ENCODE measurements around the gene SIMC1. TPM values are rescaled to one million over a fixed set of nuclear protein-coding genes. Genes with fewer than 3 reads are reported as not detected.
"Not testable (repeated sequence)": the region's sequence is repeated elsewhere in the genome, so short reads cannot be mapped to it uniquely, and the experiment has no call there.

Gene SIMC1
- total RNA-seq, 1 experiment from 2014 or later = 19.2 TPM

DNA sequence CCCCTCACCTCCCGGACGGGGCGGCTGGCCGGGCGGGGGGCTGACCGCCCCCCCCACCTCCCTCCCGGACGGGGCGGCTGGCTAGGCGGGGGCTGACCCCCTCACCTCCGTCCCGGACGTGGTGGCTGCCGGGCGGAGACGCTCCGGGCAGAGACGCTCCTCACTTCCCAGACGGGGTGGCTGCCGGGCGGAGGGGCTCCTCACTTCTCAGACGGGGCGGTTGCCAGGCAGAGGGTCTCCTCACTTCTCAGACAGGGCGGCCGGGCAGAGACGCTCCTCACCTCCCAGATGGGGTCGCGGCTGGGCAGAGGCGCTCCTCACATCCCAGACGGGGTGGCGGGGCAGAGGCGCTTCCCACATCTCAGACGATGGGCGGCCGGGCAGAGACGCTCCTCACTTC, 13.9 kb downstream of the SIMC1 start:
- not testable (repeated sequence) for BruUV-seq (replicated peaks); ATAC-seq

GRCh38 chr5:176253370-176254065, 15.3 kb downstream of the SIMC1 start:
- in situ Hi-C loops (cut with HindIII; ENCODE audit: low pct_unique_long_range_greater_than_20kb, low sequenced_read_pairs); DNase-seq (ENCODE audit: low read depth, low spot score); H3K27me3 ChIP-seq (ENCODE audit: control insufficient read depth, insufficient read depth, low read length); H3K36me3 ChIP-seq (ENCODE audit: control insufficient read depth, insufficient read depth, low read length); ATAC-seq; H3K9me3 ChIP-seq (ENCODE audit: control insufficient read depth, insufficient read depth, low read depth, low read length); POLR2A ChIA-PET; CTCF ChIA-PET; H3K4me3 ChIP-seq (ENCODE audit: low read depth in 2 of 2, low read length in 2 of 2); H3K27ac ChIP-seq (ENCODE audit: low read length); H3K4me1 ChIP-seq (ENCODE audit: control insufficient read depth, insufficient read depth, low read length); intact Hi-C loops (cut with micrococcal nuclease; ENCODE audit: unreplicated experiment); BruUV-seq (replicated peaks): not testable (repeated sequence)

More for the DNA sequence above, 13.9 kb downstream of the SIMC1 start:
- H3K4me1 ChIP-seq (ENCODE audit: control insufficient read depth, insufficient read depth, low read length); H3K27ac ChIP-seq (ENCODE audit: low read length); intact Hi-C loops (cut with micrococcal nuclease; ENCODE audit: unreplicated experiment); CTCF ChIA-PET; DNase-seq (ENCODE audit: low read depth, low spot score); H3K27me3 ChIP-seq (ENCODE audit: control insufficient read depth, insufficient read depth, low read length); in situ Hi-C loops (cut with HindIII; ENCODE audit: low pct_unique_long_range_greater_than_20kb, low sequenced_read_pairs); H3K4me3 ChIP-seq (ENCODE audit: low read depth in 2 of 2, low read length in 2 of 2); H3K36me3 ChIP-seq (ENCODE audit: control insufficient read depth, insufficient read depth, low read length); H3K9me3 ChIP-seq (ENCODE audit: control insufficient read depth, insufficient read depth, low read depth, low read length): not testable (repeated sequence)
- POLR2A ChIA-PET = interaction anchor here (0.7 kb wide), 1 partner anchor 92 kb away, joined by 4 read pairs; no protein-coding TSS in a partner anchor

- DNase-seq (ENCODE audit: low read depth, low spot score); H3K4me3 ChIP-seq (ENCODE audit: low read depth in 2 of 2, low read length in 2 of 2); POLR2A ChIA-PET; BruUV-seq (replicated peaks); H3K27me3 ChIP-seq (ENCODE audit: control insufficient read depth, insufficient read depth, low read length); in situ Hi-C loops (cut with HindIII; ENCODE audit: low pct_unique_long_range_greater_than_20kb, low sequenced_read_pairs); CTCF ChIA-PET; H3K27ac ChIP-seq (ENCODE audit: low read length); H3K9me3 ChIP-seq (ENCODE audit: control insufficient read depth, insufficient read depth, low read depth, low read length); H3K36me3 ChIP-seq (ENCODE audit: control insufficient read depth, insufficient read depth, low read length); H3K4me1 ChIP-seq (ENCODE audit: control insufficient read depth, insufficient read depth, low read length); intact Hi-C loops (cut with micrococcal nuclease; ENCODE audit: unreplicated experiment): not testable (repeated sequence)
- ATAC-seq = peak; percentile 74; the same call in 1 of the 2 replicates
Measured at GRCh38 chr5:176254066-176254393, 15.8 kb downstream of the SIMC1 start.

DNA sequence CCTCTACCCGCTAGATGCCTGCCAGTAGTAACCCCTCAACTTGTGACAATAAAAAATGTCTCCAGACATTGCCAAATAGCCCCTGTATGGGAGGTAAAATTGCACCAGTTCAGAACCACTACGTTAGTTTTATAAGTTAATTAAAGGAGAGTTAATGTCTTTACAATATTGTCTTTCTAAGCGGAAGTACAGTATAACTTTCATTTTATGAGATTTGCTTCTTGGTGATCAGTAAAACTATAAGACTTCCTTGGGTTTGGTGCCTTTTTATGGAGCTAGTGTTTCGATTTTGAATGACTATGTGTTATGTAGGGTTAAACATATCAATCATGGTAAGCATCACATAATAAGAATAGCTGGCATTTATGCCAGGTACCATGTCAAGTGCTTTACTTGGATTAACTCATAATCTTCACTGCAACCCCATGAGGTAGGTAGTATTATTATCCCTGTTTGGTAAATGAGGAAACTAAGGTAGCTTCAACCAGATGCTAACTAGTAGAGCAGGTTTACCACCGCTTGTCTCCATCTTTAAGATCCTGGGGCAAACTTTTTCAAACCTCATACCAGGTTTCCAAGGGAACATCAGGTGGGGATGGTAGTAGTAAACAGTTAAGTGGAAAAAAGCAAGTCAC, 19.8 kb downstream of the SIMC1 start:
- intact Hi-C loops (cut with micrococcal nuclease; ENCODE audit: unreplicated experiment); H3K36me3 ChIP-seq (ENCODE audit: control insufficient read depth, insufficient read depth, low read length); H3K27me3 ChIP-seq (ENCODE audit: control insufficient read depth, insufficient read depth, low read length); POLR2A ChIA-PET; ATAC-seq; H3K27ac ChIP-seq (ENCODE audit: low read length); H3K4me3 ChIP-seq (ENCODE audit: low read depth in 2 of 2, low read length in 2 of 2); in situ Hi-C loops (cut with HindIII; ENCODE audit: low pct_unique_long_range_greater_than_20kb, low sequenced_read_pairs); CTCF ChIA-PET; BruUV-seq (replicated peaks); H3K4me1 ChIP-seq (ENCODE audit: control insufficient read depth, insufficient read depth, low read length); H3K9me3 ChIP-seq (ENCODE audit: control insufficient read depth, insufficient read depth, low read depth, low read length); DNase-seq (ENCODE audit: low read depth, low spot score): not testable (repeated sequence)

- H3K4me3 ChIP-seq (ENCODE audit: low read depth in 2 of 2, low read length in 2 of 2); POLR2A ChIA-PET; ATAC-seq; in situ Hi-C loops (cut with HindIII; ENCODE audit: low pct_unique_long_range_greater_than_20kb, low sequenced_read_pairs); DNase-seq (ENCODE audit: low read depth, low spot score); H3K27ac ChIP-seq (ENCODE audit: low read length); H3K27me3 ChIP-seq (ENCODE audit: control insufficient read depth, insufficient read depth, low read length); H3K36me3 ChIP-seq (ENCODE audit: control insufficient read depth, insufficient read depth, low read length); H3K4me1 ChIP-seq (ENCODE audit: control insufficient read depth, insufficient read depth, low read length); H3K9me3 ChIP-seq (ENCODE audit: control insufficient read depth, insufficient read depth, low read depth, low read length); CTCF ChIA-PET; BruUV-seq (replicated peaks); intact Hi-C loops (cut with micrococcal nuclease; ENCODE audit: unreplicated experiment): not testable (repeated sequence)
Measured at GRCh38 chr5:176260682-176261081, 22.5 kb downstream of the SIMC1 start.

DNA sequence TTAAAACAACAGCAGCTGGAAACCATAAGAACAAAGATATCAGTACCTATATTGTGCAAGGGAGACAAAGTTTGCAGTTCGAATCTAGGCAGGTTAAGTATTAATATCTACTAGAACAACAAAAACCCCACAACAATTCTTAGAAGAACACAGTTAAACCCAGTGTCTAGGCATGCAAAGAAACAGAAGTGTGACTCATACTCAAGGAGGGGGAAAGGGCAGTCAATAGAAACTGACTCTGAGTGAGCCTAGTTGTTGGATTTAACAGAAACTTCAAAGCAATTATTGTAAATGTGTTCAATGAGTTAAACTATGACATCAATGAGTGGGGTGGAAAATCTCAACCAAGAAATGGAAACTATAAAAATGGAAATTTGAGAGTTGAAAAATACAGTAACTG, 28.2 kb downstream of the SIMC1 start:
- BruUV-seq (replicated peaks); CTCF ChIA-PET; POLR2A ChIA-PET; intact Hi-C loops (cut with micrococcal nuclease; ENCODE audit: unreplicated experiment); in situ Hi-C loops (cut with HindIII; ENCODE audit: low pct_unique_long_range_greater_than_20kb, low sequenced_read_pairs); H3K4me1 ChIP-seq (ENCODE audit: control insufficient read depth, insufficient read depth, low read length); H3K27ac ChIP-seq (ENCODE audit: low read length); H3K9me3 ChIP-seq (ENCODE audit: control insufficient read depth, insufficient read depth, low read depth, low read length); DNase-seq (ENCODE audit: low read depth, low spot score); H3K4me3 ChIP-seq (ENCODE audit: low read depth in 2 of 2, low read length in 2 of 2); H3K27me3 ChIP-seq (ENCODE audit: control insufficient read depth, insufficient read depth, low read length); H3K36me3 ChIP-seq (ENCODE audit: control insufficient read depth, insufficient read depth, low read length); ATAC-seq: not testable (repeated sequence)

- H3K36me3 ChIP-seq (ENCODE audit: control insufficient read depth, insufficient read depth, low read length); DNase-seq (ENCODE audit: low read depth, low spot score); ATAC-seq; H3K4me3 ChIP-seq (ENCODE audit: low read depth in 2 of 2, low read length in 2 of 2); intact Hi-C loops (cut with micrococcal nuclease; ENCODE audit: unreplicated experiment); CTCF ChIA-PET; H3K27ac ChIP-seq (ENCODE audit: low read length); BruUV-seq (replicated peaks); H3K4me1 ChIP-seq (ENCODE audit: control insufficient read depth, insufficient read depth, low read length); POLR2A ChIA-PET; H3K9me3 ChIP-seq (ENCODE audit: control insufficient read depth, insufficient read depth, low read depth, low read length); H3K27me3 ChIP-seq (ENCODE audit: control insufficient read depth, insufficient read depth, low read length); in situ Hi-C loops (cut with HindIII; ENCODE audit: low pct_unique_long_range_greater_than_20kb, low sequenced_read_pairs): not testable (repeated sequence)
Measured at GRCh38 chr5:176289018-176289417, 50.8 kb downstream of the SIMC1 start.

Data from Panc1 (cell line).